ENCODE measurements around the gene TFF3. TPM values are rescaled to one million over a fixed set of nuclear protein-coding genes. Genes with fewer than 3 reads are reported as not detected.

TFF3 gene, protein sequence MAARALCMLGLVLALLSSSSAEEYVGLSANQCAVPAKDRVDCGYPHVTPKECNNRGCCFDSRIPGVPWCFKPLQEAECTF
- total RNA-seq: 0.17 and 0.29 TPM in 2 replicates

GRCh38 chr21:42315296-42315891, at the start of gene TFF3:
Gene TFF3 (minus strand): TSS chr21:42315409. CDS start chr21:42315374, 35 bp downstream.

GRCh38 chr21:42350927-42351426, 35.8 kb upstream of the TFF3 start, which contains the start of gene TFF2:
Gene TFF2 (minus strand): TSS chr21:42350994. CDS start chr21:42350957, 37 bp downstream.

Other genes starting within 250 kb of the TFF3 start
- not detected in 2 replicates for gene UMODL1, start 244.1 kb downstream of the TFF3 start, total RNA-seq
- 4.1 and 4.5 TPM in 2 replicates for gene ABCG1, start 96.3 kb downstream of the TFF3 start, total RNA-seq
- not detected in 2 replicates for gene TFF2, start 35.6 kb upstream of the TFF3 start, total RNA-seq
- not detected in 2 replicates for gene TFF1, start 51.1 kb upstream of the TFF3 start, total RNA-seq
- not detected in 2 replicates for gene TMPRSS3, start 80.6 kb upstream of the TFF3 start, total RNA-seq
- gene UBASH3A, start 88.5 kb upstream of the TFF3 start, total RNA-seq: not detected in 2 replicates
- 0.15 and 0.17 TPM in 2 replicates for gene RSPH1, start 180.8 kb upstream of the TFF3 start, total RNA-seq
- gene SLC37A1, start 198.4 kb upstream of the TFF3 start, total RNA-seq: 2.3 and 2.6 TPM in 2 replicates

Measured in smooth muscle cell of trachea (primary cell).